Endodermal cell (in vitro differentiated cells): ENCODE data around the gene ENAM. TPM values are rescaled to one million over a fixed set of nuclear protein-coding genes. Genes with fewer than 3 reads are reported as not detected.
A peak's percentile ranks its signal among the peaks of the same experiment; 100 is the strongest.
"Not testable (repeated sequence)": the region's sequence is repeated elsewhere in the genome, so short reads cannot be mapped to it uniquely, and the experiment has no call there.

Source experiments
- DNase-seq: peaks from one replicate; pipeline ENCODE4 v3.0.0-alpha.2; 2017
- H3K27ac ChIP-seq: 2 replicates; pipeline ENCODE4 v1.5.1; 2013; ENCODE audit warnings: mild to moderate bottlenecking, low read depth, low read length, moderate library complexity
- H3K27me3 ChIP-seq: 2 replicates; pipeline ENCODE4 v1.6.1; 2013; ENCODE audit warnings: mild to moderate bottlenecking, low read length, moderate library complexity; ENCODE audit not compliant: insufficient read depth, control insufficient read depth, poor library complexity, severe bottlenecking
- H3K36me3 ChIP-seq: 2 replicates; pipeline ENCODE4 v1.7.0; 2013; ENCODE audit warnings: mild to moderate bottlenecking, low read length, moderate library complexity; ENCODE audit not compliant: control insufficient read depth, insufficient read depth
- H3K4me1 ChIP-seq: one replicate; pipeline ENCODE4 v1.7.0; 2013; ENCODE audit warnings: low read length; ENCODE audit not compliant: control insufficient read depth, insufficient read depth
- H3K4me3 ChIP-seq: 2 replicates; pipeline ENCODE4 v1.5.1; 2013; ENCODE audit warnings: mild to moderate bottlenecking, low read length, moderate library complexity
- H3K9ac ChIP-seq: 2 replicates; pipeline ENCODE4 v1.6.1; 2013; ENCODE audit warnings: mild to moderate bottlenecking, low read length, moderate library complexity; ENCODE audit not compliant: poor library complexity, severe bottlenecking; ENCODE audit errors: extremely low read depth
- H3K9me3 ChIP-seq: 2 replicates; pipeline ENCODE4 v1.6.1; 2013; ENCODE audit warnings: mild to moderate bottlenecking, low read length, moderate library complexity; ENCODE audit not compliant: control insufficient read depth
- H3K27ac Mint-ChIP-seq: 2 replicates; pipeline ENCODE4 v1.8.0; 2020; ENCODE audit warnings: mixed read lengths
- H3K27me3 Mint-ChIP-seq: 2 replicates; pipeline ENCODE4 v1.8.0; 2021; ENCODE audit warnings: mild to moderate bottlenecking, mixed read lengths; ENCODE audit not compliant: insufficient read depth
- H3K36me3 Mint-ChIP-seq: 2 replicates; pipeline ENCODE4 v1.8.0; 2020; ENCODE audit warnings: low read depth, mixed read lengths
- H3K4me1 Mint-ChIP-seq: 2 replicates; pipeline ENCODE4 v1.8.0; 2020; ENCODE audit warnings: mixed read lengths
- H3K4me3 Mint-ChIP-seq: 2 replicates; pipeline ENCODE4 v1.8.0; 2020; ENCODE audit warnings: mild to moderate bottlenecking, moderate library complexity, mixed read lengths
- H3K9me3 Mint-ChIP-seq: 2 replicates; pipeline ENCODE4 v1.8.0; 2020; ENCODE audit warnings: mild to moderate bottlenecking, mixed read lengths
- WGBS, 2 experiments: methylation state at CpG; one replicate each; pipeline versions ENCODE4 v1.1.5 to v1.1.7; 2013; ENCODE audit warnings: missing lambda C conversion rate in 2 of 2, mixed read lengths in 1 of 2; ENCODE audit not compliant: insufficient coverage in 1 of 2, insufficient read length in 1 of 2; 5-methylcytosine and 5-hydroxymethylcytosine counted together
- total RNA-seq, 2 donors: library from RNA; stranded (reverse); fragmentation: NEBNext Ultra II Directional in 1 of 2; extraction: Animal tissue kit (Norgen Biotek cat#: 25700) in 1 of 2; gene quantifications; 2 replicates in 1 of 2; 3 replicates in 1 of 2; pipeline ENCODE4 v1.2.1, GENCODE V29; 2021
- TF ChIP-seq, protein P1 (sequence below): fragments of 200-600 bp; sonication (generic); conservative IDR thresholded peaks from 2 replicates; pipeline ENCODE4 v1.5.0; 2021; ENCODE audit warnings: antibody characterized with exemption, mild to moderate bottlenecking

Gene ENAM
- total RNA-seq, 2 donors from 2014 or later, result not detected

DNA sequence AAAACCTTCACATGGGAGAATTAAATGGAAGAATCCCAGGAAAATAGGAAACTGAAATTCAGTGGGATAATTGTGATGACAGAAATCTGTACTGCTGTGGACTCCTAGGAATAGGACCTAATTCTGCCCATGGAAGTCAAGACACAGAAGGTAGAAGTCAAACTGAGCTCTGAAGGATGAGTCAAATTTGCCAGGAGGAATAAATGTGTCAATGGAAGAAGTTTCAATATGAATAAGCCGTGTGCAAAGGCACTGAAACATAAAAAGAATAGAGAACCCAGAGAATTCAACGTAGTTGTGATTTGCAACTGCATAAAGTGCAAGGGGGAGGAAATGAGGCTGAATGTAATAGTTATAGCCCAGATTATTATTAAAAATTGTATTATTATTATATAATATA lies 11.6 kb downstream of the ENAM start:
- no peak for DNase-seq
- Histone ChIP-seq H3K4me1 (no peaks in the 10 kb centered on the region), H3K4me3 (no peak overlapping the region), H3K27ac (no peak overlapping the region), H3K27me3 (no peaks in the 10 kb centered on the region), H3K36me3 (no peaks in the 10 kb centered on the region), H3K9me3 (no peaks in the 10 kb centered on the region), H3K9ac (no peak overlapping the region)
- Mint-ChIP-seq H3K4me1 (no peaks in the 10 kb centered on the region), H3K4me3 (no peak overlapping the region), H3K27ac (no peak overlapping the region), H3K9me3 (peaks cover 3% of the 10 kb centered on the region), H3K27me3 (no peaks in the 10 kb centered on the region), H3K36me3 (no peaks in the 10 kb centered on the region)
- WGBS, 2 experiments, result 90 to 100% methylated on average over 1 to 2 of the region's 2 CpGs
- TF ChIP-seq, protein P1, sequence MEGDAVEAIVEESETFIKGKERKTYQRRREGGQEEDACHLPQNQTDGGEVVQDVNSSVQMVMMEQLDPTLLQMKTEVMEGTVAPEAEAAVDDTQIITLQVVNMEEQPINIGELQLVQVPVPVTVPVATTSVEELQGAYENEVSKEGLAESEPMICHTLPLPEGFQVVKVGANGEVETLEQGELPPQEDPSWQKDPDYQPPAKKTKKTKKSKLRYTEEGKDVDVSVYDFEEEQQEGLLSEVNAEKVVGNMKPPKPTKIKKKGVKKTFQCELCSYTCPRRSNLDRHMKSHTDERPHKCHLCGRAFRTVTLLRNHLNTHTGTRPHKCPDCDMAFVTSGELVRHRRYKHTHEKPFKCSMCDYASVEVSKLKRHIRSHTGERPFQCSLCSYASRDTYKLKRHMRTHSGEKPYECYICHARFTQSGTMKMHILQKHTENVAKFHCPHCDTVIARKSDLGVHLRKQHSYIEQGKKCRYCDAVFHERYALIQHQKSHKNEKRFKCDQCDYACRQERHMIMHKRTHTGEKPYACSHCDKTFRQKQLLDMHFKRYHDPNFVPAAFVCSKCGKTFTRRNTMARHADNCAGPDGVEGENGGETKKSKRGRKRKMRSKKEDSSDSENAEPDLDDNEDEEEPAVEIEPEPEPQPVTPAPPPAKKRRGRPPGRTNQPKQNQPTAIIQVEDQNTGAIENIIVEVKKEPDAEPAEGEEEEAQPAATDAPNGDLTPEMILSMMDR, result no peak

DNA sequence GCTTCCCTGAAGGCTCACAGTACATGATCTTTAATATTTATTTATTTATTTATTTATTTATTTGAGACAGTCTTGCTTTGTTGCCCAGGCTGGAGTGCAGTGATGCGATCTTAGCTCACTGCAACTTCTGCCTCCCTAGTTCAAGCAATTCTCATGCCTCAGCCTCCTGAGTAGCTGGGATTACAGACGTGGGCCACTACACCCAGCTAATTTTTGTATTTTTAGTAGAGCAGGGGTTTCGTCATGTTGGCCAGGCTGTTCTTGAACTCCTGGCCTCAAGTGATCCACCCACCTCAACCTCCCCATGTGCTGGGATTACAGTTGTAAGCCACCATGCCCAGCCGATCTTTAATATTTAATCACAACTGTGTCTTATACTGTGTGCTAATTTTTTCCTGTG lies 22.2 kb downstream of the ENAM start:
- H3K9me3 ChIP-seq, H3K27me3 Mint-ChIP-seq, H3K4me1 ChIP-seq, H3K27ac Mint-ChIP-seq, H3K9ac ChIP-seq, H3K4me1 Mint-ChIP-seq, H3K4me3 Mint-ChIP-seq, H3K36me3 ChIP-seq, H3K27ac ChIP-seq, DNase-seq, H3K36me3 Mint-ChIP-seq, H3K9me3 Mint-ChIP-seq, H3K27me3 ChIP-seq, H3K4me3 ChIP-seq: not testable (repeated sequence)
- WGBS, 2 experiments, result 83 to 95% methylated on average over 1 to 4 of the region's 4 CpGs

DNA sequence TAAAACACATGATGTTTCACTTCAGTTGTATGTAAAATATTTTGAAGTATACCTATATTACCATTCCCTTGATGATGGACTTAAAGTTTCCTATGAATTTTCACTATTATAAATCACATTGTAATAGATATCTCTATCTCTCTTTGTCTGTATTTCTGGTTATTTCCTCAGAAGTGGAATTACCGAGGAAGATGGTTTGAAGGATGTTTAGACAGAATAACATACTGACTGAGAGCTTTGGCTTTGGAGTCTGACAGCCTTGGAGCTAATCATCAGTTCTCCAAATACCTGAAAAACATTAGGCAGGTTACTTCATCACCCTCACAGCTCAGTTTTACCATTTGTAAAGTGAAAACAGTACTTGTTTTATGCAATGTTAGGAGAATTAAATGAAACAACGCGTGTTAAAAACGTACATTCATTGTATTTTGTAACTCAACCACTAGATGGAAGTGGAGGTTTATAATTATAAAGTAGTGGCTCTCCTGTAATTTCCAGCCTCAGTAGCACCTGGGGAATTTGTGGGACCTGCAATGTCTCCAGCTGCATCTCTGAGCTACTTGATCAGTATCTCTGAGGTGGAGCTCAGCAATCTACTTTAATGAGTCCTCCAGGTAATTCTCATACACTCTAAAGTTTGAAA lies 23.4 kb downstream of the ENAM start:
- no peaks in the 10 kb centered on the region for H3K9me3 Mint-ChIP-seq
- Histone ChIP-seq H3K9me3 (no peaks in the 10 kb centered on the region), H3K27me3 (no peaks in the 10 kb centered on the region), H3K27ac (no peak overlapping the region), H3K4me3 (no peak overlapping the region), H3K4me1 (no peaks in the 10 kb centered on the region), H3K9ac (no peak overlapping the region), H3K36me3 (no peaks in the 10 kb centered on the region)
- DNase-seq, result peak; percentile 51
- TF ChIP-seq, protein P1, result peak; percentile 75
- 52% methylated on average over 4 of the region's 4 CpGs; no CpG with 5 or more reads in 1 of the 2 experiments for WGBS, 2 experiments
- H3K27ac Mint-ChIP-seq, result no peak overlapping the region
- no peaks in the 10 kb centered on the region for H3K4me1 Mint-ChIP-seq
- H3K27me3 Mint-ChIP-seq, result no peaks in the 10 kb centered on the region
- H3K4me3 Mint-ChIP-seq, result no peak overlapping the region
- no peaks in the 10 kb centered on the region for H3K36me3 Mint-ChIP-seq

DNA sequence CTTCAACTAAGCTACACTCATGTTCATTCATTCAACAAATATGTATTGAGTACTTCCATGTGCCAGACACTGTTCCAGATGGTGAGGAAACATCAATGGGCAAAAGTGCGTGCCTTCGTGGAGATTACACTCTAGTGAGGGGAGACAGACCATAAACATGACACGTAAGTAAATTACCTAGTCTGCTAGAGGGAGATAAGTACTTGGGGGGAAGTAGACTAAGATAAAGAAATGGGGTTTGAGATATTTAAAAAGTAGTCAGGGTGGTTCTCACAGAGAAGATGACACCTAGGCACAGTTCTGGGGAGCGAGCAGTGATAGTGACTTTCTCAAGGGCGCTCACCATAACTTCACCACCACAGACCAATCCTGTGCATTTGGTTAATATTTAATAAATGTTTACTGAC lies 26.1 kb downstream of the ENAM start:
- TF ChIP-seq, protein P1, result no peak
- H3K27ac Mint-ChIP-seq, result no peak overlapping the region

More for the DNA sequence above, 26.1 kb downstream of the ENAM start:
- Histone ChIP-seq H3K27ac (no peak overlapping the region), H3K36me3 (no peaks in the 10 kb centered on the region), H3K4me1 (no peaks in the 10 kb centered on the region), H3K9ac (no peak overlapping the region), H3K4me3 (no peak overlapping the region), H3K9me3 (no peaks in the 10 kb centered on the region), H3K27me3 (no peaks in the 10 kb centered on the region)
- WGBS, 2 experiments, result 89 to 93% methylated on average over 2 to 4 of the region's 5 CpGs
- H3K27me3 Mint-ChIP-seq, result no peaks in the 10 kb centered on the region
- no peak overlapping the region for H3K4me3 Mint-ChIP-seq
- H3K4me1 Mint-ChIP-seq, result no peaks in the 10 kb centered on the region
- no peak for DNase-seq
- no peaks in the 10 kb centered on the region for H3K36me3 Mint-ChIP-seq
- H3K9me3 Mint-ChIP-seq, result no peaks in the 10 kb centered on the region
